GM12801 (cell line): ENCODE measurements around the gene TAS1R1.

Experiments
- CTCF ChIP-seq: IDR thresholded peaks from one replicate; pipeline ENCODE4 v1.5.1; 2011; ENCODE audit warnings: control low read depth; ENCODE audit not compliant: insufficient read length; ENCODE audit errors: extremely low read depth

The TAS1R1 gene

GRCh38 chr1:6588128-6588892 is 33.2 kb downstream of the TAS1R1 start:
- no peak for TF ChIP-seq CTCF

- TF ChIP-seq CTCF, result no peak
These were observed 33.9 kb downstream of the TAS1R1 start for GRCh38 chr1:6588893-6589520.

- TF ChIP-seq CTCF, result no peak
These were observed 34.9 kb downstream of the TAS1R1 start for GRCh38 chr1:6590046-6590445.

- TF ChIP-seq CTCF, result no peak
These were observed 36.1 kb downstream of the TAS1R1 start for GRCh38 chr1:6591222-6591621.

GRCh38 chr1:6591644-6592043 is 36.5 kb downstream of the TAS1R1 start:
- TF ChIP-seq CTCF, result no peak

- no peak for TF ChIP-seq CTCF
These were observed 37.3 kb downstream of the TAS1R1 start for GRCh38 chr1:6592441-6592840.

- TF ChIP-seq CTCF, result no peak
These were observed 37.9 kb downstream of the TAS1R1 start for GRCh38 chr1:6592865-6593593.
